ENCODE results near the gene ENTPD5. TPM values are rescaled to one million over a fixed set of nuclear protein-coding genes. Genes with fewer than 3 reads are reported as not detected.

ENTPD5 gene
- polyA plus RNA-seq, 1 donor from 2014 or later, result 5.7 TPM

- TF ChIP-seq EZH2 (IDR thresholded peaks at IDR 0.05; ENCODE audit: borderline replicate concordance, insufficient read depth, low read length, poor library complexity, severe bottlenecking) (no peak), MXI1 (conservative IDR thresholded peaks at IDR 0.05; ENCODE audit: poor library complexity, severe bottlenecking) (no peak)
Observed at GRCh38 chr14:73997944-73998447, 21.1 kb downstream of the ENTPD5 start.

DNA sequence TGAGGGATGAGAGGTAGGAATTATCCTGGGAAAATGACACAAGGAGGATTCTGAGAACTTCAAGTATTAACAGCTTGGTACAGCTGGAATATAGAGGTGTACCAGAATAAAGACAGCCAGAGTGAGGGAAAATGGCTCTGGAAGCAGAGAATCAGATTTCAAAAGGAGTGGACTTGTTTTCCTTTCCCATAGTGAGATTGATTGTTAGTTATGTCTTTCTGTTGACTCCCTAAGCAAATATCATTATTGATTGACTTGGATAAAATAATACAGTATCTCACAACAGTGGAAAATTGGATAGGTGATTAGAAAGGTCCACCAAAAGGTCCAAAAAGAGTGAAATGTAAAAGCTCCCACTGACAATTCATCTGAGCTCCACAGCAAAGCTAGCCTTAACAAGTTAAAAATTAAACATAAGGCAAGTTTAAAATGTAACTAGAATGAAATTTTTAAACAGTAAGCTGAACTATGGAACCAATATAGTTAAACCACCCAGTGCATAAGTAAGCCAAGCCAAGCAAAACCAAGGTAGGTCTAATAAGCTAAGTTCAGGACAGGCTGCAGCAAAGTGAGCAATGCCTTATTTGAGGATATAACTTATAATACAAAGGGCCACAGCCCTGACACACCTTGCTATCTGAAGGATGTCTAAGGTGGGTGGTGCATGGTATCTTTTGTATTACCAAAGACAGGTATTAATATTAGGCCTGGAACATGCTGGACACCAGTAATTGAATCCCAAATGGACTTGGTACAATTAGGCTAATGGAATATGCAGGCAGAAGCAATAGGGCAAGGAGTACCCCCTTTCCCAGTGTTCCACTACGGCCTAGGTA lies 21.8 kb downstream of the ENTPD5 start:
- Histone ChIP-seq H3K27ac (ENCODE audit: low read length) (no peak overlapping the region), H3K79me2 (replicated peaks; ENCODE audit: insufficient read depth, low read length) (no peaks in the 10 kb centered on the region), H4K20me1 (ENCODE audit: insufficient read depth) (no peaks in the 10 kb centered on the region), H3K9me3 (ENCODE audit: low read length) (no peaks in the 10 kb centered on the region), H3F3A (ENCODE audit: insufficient read depth, low read length, poor library complexity, severe bottlenecking) (no peaks in the 10 kb centered on the region), H3K4me3 (ENCODE audit: low read length) (no peak overlapping the region), H3K36me3 (ENCODE audit: insufficient read depth, low read length) (no peaks in the 10 kb centered on the region), H3K9me2 (ENCODE audit: insufficient read depth, low read length) (no peaks in the 10 kb centered on the region), H3K27me3 (ENCODE audit: insufficient read depth, low read depth, low read length) (no peaks in the 10 kb centered on the region), H2AFZ (ENCODE audit: low read depth, low read length) (no peak overlapping the region), H3K9ac (ENCODE audit: low read length) (no peak overlapping the region), H3K4me2 (ENCODE audit: low read length) (no peak overlapping the region)
- TF ChIP-seq RAD21 (conservative IDR thresholded peaks at IDR 0.05) (no peak), SMC3 (conservative IDR thresholded peaks at IDR 0.05; ENCODE audit: poor library complexity) (no peak)

More at GRCh38 chr14:73997944-73998447, 21.1 kb downstream of the ENTPD5 start:
- Histone ChIP-seq H3K9me2 (ENCODE audit: insufficient read depth, low read length) (no peaks in the 10 kb centered on the region), H3K4me2 (ENCODE audit: low read length) (no peak overlapping the region), H3K4me3 (ENCODE audit: low read length) (no peak overlapping the region), H4K20me1 (ENCODE audit: insufficient read depth) (no peaks in the 10 kb centered on the region), H2AFZ (ENCODE audit: low read depth, low read length) (no peak overlapping the region), H3K27me3 (ENCODE audit: insufficient read depth, low read depth, low read length) (no peaks in the 10 kb centered on the region), H3K9me3 (ENCODE audit: low read length) (no peaks in the 10 kb centered on the region), H3K79me2 (replicated peaks; ENCODE audit: insufficient read depth, low read length) (no peaks in the 10 kb centered on the region), H3F3A (ENCODE audit: insufficient read depth, low read length, poor library complexity, severe bottlenecking) (no peaks in the 10 kb centered on the region), H3K36me3 (ENCODE audit: insufficient read depth, low read length) (no peaks in the 10 kb centered on the region), H3K9ac (ENCODE audit: low read length) (no peak overlapping the region), H3K27ac (ENCODE audit: low read length) (no peak overlapping the region)

- no peaks in the 10 kb centered on the region for H3K36me3 ChIP-seq (ENCODE audit: insufficient read depth, low read length)
- no peak overlapping the region for H3K4me3 ChIP-seq (ENCODE audit: low read length)
- H2AFZ ChIP-seq (ENCODE audit: low read depth, low read length), result no peak overlapping the region
- H3K79me2 ChIP-seq (replicated peaks; ENCODE audit: insufficient read depth, low read length), result no peaks in the 10 kb centered on the region
- H4K20me1 ChIP-seq (ENCODE audit: insufficient read depth), result no peaks in the 10 kb centered on the region
- no peaks in the 10 kb centered on the region for H3F3A ChIP-seq (ENCODE audit: insufficient read depth, low read length, poor library complexity, severe bottlenecking)
- H3K4me2 ChIP-seq (ENCODE audit: low read length), result no peak overlapping the region
- H3K9me3 ChIP-seq (ENCODE audit: low read length), result no peaks in the 10 kb centered on the region
- H3K27me3 ChIP-seq (ENCODE audit: insufficient read depth, low read depth, low read length), result no peaks in the 10 kb centered on the region
- no peak overlapping the region for H3K27ac ChIP-seq (ENCODE audit: low read length)
- no peak overlapping the region for H3K9ac ChIP-seq (ENCODE audit: low read length)
- H3K9me2 ChIP-seq (ENCODE audit: insufficient read depth, low read length), result no peaks in the 10 kb centered on the region
- TF ChIP-seq REST (IDR thresholded peaks at IDR 0.05; ENCODE audit: borderline replicate concordance) (no peak), TAF1 (IDR thresholded peaks at IDR 0.05; ENCODE audit: low read depth) (no peak), MXI1 (conservative IDR thresholded peaks at IDR 0.05; ENCODE audit: poor library complexity, severe bottlenecking) (no peak), RAD21 (conservative IDR thresholded peaks at IDR 0.05) (no peak), EZH2 (IDR thresholded peaks at IDR 0.05; ENCODE audit: borderline replicate concordance, insufficient read depth, low read length, poor library complexity, severe bottlenecking) (no peak), POLR2AphosphoS5 (IDR thresholded peaks at IDR 0.05) (no peak), SMC3 (conservative IDR thresholded peaks at IDR 0.05; ENCODE audit: poor library complexity) (no peak), EP300 (conservative IDR thresholded peaks at IDR 0.05; ENCODE audit: poor library complexity, severe bottlenecking) (no peak)
- TF ChIP-seq, protein P1, sequence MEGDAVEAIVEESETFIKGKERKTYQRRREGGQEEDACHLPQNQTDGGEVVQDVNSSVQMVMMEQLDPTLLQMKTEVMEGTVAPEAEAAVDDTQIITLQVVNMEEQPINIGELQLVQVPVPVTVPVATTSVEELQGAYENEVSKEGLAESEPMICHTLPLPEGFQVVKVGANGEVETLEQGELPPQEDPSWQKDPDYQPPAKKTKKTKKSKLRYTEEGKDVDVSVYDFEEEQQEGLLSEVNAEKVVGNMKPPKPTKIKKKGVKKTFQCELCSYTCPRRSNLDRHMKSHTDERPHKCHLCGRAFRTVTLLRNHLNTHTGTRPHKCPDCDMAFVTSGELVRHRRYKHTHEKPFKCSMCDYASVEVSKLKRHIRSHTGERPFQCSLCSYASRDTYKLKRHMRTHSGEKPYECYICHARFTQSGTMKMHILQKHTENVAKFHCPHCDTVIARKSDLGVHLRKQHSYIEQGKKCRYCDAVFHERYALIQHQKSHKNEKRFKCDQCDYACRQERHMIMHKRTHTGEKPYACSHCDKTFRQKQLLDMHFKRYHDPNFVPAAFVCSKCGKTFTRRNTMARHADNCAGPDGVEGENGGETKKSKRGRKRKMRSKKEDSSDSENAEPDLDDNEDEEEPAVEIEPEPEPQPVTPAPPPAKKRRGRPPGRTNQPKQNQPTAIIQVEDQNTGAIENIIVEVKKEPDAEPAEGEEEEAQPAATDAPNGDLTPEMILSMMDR (IDR thresholded peaks at IDR 0.05; ENCODE audit: poor library complexity, severe bottlenecking), result no peak
Observed at GRCh38 chr14:73996731-73997107, 22.4 kb downstream of the ENTPD5 start.
